ENCODE data around the gene AIP. TPM values are rescaled to one million over a fixed set of nuclear protein-coding genes. Genes with fewer than 3 reads are reported as not detected.
A peak's percentile ranks its signal among the peaks of the same experiment; 100 is the strongest.

Gene AIP
- total RNA-seq, 1 experiment from 2014 or later, result 35.6 TPM

GRCh38 chr11:67435031-67435726, 47.6 kb upstream of the AIP start:
- no CpG with 5 or more reads among the region's 26 CpGs for WGBS (ENCODE audit: extremely low coverage, insufficient read length, low lambda C conversion rate)
- no peak overlapping the region for H3K18ac ChIP-seq (ENCODE audit: insufficient read length, low read depth, low read length)
- H2BK12ac ChIP-seq (ENCODE audit: insufficient read length, low read depth, low read length), result no peak overlapping the region
- H3K23ac ChIP-seq (ENCODE audit: insufficient read length, low read depth, low read length), result no peak overlapping the region
- no peak overlapping the region for H4K5ac ChIP-seq (ENCODE audit: insufficient read length, low read depth, low read length)
- no peaks in the 10 kb centered on the region for H3K9me3 ChIP-seq (ENCODE audit: control insufficient read depth, low read depth, low read length)
- no peak overlapping the region for H3T11ph ChIP-seq (ENCODE audit: low read length)
- H3K4ac ChIP-seq (ENCODE audit: low read depth, low read length), result no peak overlapping the region
- H3K9ac ChIP-seq (ENCODE audit: extremely low read depth, insufficient read length, low read length), result no peak overlapping the region
- peaks cover 14 to 48% (median 43%) of the 10 kb centered on the region in 3 experiments; a peak in 6 of 7 replicates for H3K36me3 Mint-ChIP-seq (ENCODE audit: insufficient read depth in 1 of 3, low read depth in 3 of 3)
- TF ChIP-seq, protein P1, sequence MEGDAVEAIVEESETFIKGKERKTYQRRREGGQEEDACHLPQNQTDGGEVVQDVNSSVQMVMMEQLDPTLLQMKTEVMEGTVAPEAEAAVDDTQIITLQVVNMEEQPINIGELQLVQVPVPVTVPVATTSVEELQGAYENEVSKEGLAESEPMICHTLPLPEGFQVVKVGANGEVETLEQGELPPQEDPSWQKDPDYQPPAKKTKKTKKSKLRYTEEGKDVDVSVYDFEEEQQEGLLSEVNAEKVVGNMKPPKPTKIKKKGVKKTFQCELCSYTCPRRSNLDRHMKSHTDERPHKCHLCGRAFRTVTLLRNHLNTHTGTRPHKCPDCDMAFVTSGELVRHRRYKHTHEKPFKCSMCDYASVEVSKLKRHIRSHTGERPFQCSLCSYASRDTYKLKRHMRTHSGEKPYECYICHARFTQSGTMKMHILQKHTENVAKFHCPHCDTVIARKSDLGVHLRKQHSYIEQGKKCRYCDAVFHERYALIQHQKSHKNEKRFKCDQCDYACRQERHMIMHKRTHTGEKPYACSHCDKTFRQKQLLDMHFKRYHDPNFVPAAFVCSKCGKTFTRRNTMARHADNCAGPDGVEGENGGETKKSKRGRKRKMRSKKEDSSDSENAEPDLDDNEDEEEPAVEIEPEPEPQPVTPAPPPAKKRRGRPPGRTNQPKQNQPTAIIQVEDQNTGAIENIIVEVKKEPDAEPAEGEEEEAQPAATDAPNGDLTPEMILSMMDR (conservative IDR thresholded peaks at IDR 0.05), result no peak
- no peak overlapping the region for H3K4me2 ChIP-seq (ENCODE audit: insufficient read depth, insufficient read length, low read length)
- H3K79me1 ChIP-seq (ENCODE audit: insufficient read depth, low read depth, low read length, poor library complexity, severe bottlenecking), result no peaks in the 10 kb centered on the region
- H3K4me1 ChIP-seq (ENCODE audit: insufficient read depth, low read length), result no peaks in the 10 kb centered on the region; the same call in 1 of the 2 replicates
- no peak overlapping the region for H2AK5ac ChIP-seq (ENCODE audit: insufficient read length, low read length)
- H3K4me3 Mint-ChIP-seq, result peak overlapping the region in 1 of 2 experiments; percentile 38; a peak in 1 of 5 replicates
- no peak overlapping the region for H2BK5ac ChIP-seq (ENCODE audit: insufficient read length, low read length)
- no peaks in the 10 kb centered on the region for H3K79me2 ChIP-seq (ENCODE audit: insufficient read depth, low read length)
- no peak overlapping the region for H3K14ac ChIP-seq (ENCODE audit: insufficient read depth, low read length)
- H3K56ac ChIP-seq (ENCODE audit: insufficient read length, low read depth, low read length), result no peak overlapping the region
- no peaks in the 10 kb centered on the region for H3K27me3 ChIP-seq (ENCODE audit: insufficient read depth, low read length)
- no peak for DNase-seq
- H3K23me2 ChIP-seq (ENCODE audit: insufficient read length, low read depth, low read length, poor library complexity, severe bottlenecking), result no peaks in the 10 kb centered on the region
- H4K20me1 ChIP-seq (ENCODE audit: control insufficient read depth, insufficient read depth, insufficient read length), result no peaks in the 10 kb centered on the region
- H3K27ac ChIP-seq (ENCODE audit: insufficient read length, low read depth, low read length), result no peak overlapping the region
- no peak overlapping the region for H4K8ac ChIP-seq (replicated peaks; ENCODE audit: insufficient read length, low read depth, low read length)
- H2BK120ac ChIP-seq (ENCODE audit: low read depth, low read length, poor library complexity, severe bottlenecking), result no peak overlapping the region
- no peaks in the 10 kb centered on the region; the same call in 1 of the 2 replicates for H3K27me3 Mint-ChIP-seq (ENCODE audit: low read depth)
- peaks cover 4 to 10% of the 10 kb centered on the region in 2 experiments for H3K4me1 Mint-ChIP-seq
- H3K9me3 Mint-ChIP-seq, result no peaks in the 10 kb centered on the region
- H2AFZ ChIP-seq (ENCODE audit: low read length), result no peak overlapping the region
- peak overlapping the region; percentile 5 for H4K91ac ChIP-seq (ENCODE audit: insufficient read length, low read depth, low read length)
- H2BK20ac ChIP-seq (ENCODE audit: low read depth, low read length, poor library complexity, severe bottlenecking), result no peak overlapping the region
- H3K27ac Mint-ChIP-seq, result peak overlapping the region; percentile 44 to 94 (median 74); a peak in 5 of 7 replicates
- no peak overlapping the region for H2BK15ac ChIP-seq (ENCODE audit: low read depth, low read length)

All from H9 (cell line).